Heart right ventricle (tissue), 16 donors: ENCODE measurements around the gene MRPS6. TPM values are rescaled to one million over a fixed set of nuclear protein-coding genes. Genes with fewer than 3 reads are reported as not detected.

Source experiments
- ATAC-seq, 8 donors: fragments of 200-7000 bp; cut with Tn5 transposase; one replicate each; pipeline ENCODE4 v1.9.1; 2020; ENCODE audit warnings: mild to moderate bottlenecking in 8 of 8, moderate library complexity in 8 of 8, moderate number of reproducible peaks in 1 of 8
- DNase-seq, 2 donors: peaks; one replicate each; pipeline ENCODE4 v3.0.0-alpha.2; 2020
- H3K27ac ChIP-seq, 10 donors: fragments of 200-600 bp; sonication (generic) in 2 of 10; one replicate each; pipeline versions ENCODE4 v1.5.0 to v1.8.0; 2020 to 2022; ENCODE audit warnings: mild to moderate bottlenecking in 3 of 10
- H3K27me3 ChIP-seq, 7 donors: fragments of 200-600 bp; one replicate each; pipeline ENCODE4 v1.8.0; 2021 to 2022; ENCODE audit warnings: mild to moderate bottlenecking in 2 of 7
- H3K36me3 ChIP-seq, 9 donors: fragments of 200-600 bp; sonication (generic) in 1 of 9; one replicate each; pipeline versions ENCODE4 v1.5.0 to v1.8.0; 2020 to 2022; ENCODE audit warnings: mild to moderate bottlenecking in 2 of 9
- H3K4me1 ChIP-seq, 9 donors: fragments of 200-600 bp; sonication (generic) in 1 of 9; one replicate each; pipeline versions ENCODE4 v1.5.0 to v1.8.0; 2020 to 2022; ENCODE audit warnings: mild to moderate bottlenecking in 4 of 9
- H3K4me3 ChIP-seq, 10 donors: fragments of 200-600 bp; sonication (generic) in 2 of 10; one replicate each; pipeline versions ENCODE4 v1.5.0 to v1.8.0; 2020 to 2022; ENCODE audit warnings: mild to moderate bottlenecking in 7 of 10, moderate library complexity in 2 of 10
- H3K9me3 ChIP-seq, 11 donors: fragments of 200-600 bp in 10 of 11; sonication (generic) in 2 of 11; one replicate each; pipeline versions ENCODE4 v1.5.0 to v1.8.0; 2013 to 2022; ENCODE audit warnings: mild to moderate bottlenecking in 2 of 11, control low read depth in 1 of 11, moderate library complexity in 1 of 11
- WGBS, 2 donors: extraction: QIAGEN DNeasy Blood & Tissue Kit; methylation state at CpG; one replicate each; pipeline ENCODE4 v1.1.7; 2013; ENCODE audit warnings: inconsistent platforms in 1 of 2; 5-methylcytosine and 5-hydroxymethylcytosine counted together
- intact Hi-C, 10 donors: fragments of 100-400 bp; cut with DNase I; formaldehyde crosslinking; loops; one replicate each; pipeline versions ENCODE4 v1.11.1 to v1.14.2; 2022
- polyA plus RNA-seq, 2 donors: library from polyadenylated mRNA; stranded (reverse); fragments of 200-250 nt; gene quantifications; one replicate each; pipeline ENCODE4 v1.2.3, GENCODE V29; 2013
- total RNA-seq, 10 donors: library from RNA; stranded (reverse); fragmentation: NEBNext Ultra II Directional in 3 of 10; extraction: Animal tissue kit (Norgen Biotek cat#: 25700) in 3 of 10; gene quantifications; one replicate each; pipeline versions ENCODE4 v1.2.1 to v1.2.4, GENCODE V29; 2021 to 2023
- TF ChIP-seq, protein P1 (sequence below), 9 donors: fragments of 200-600 bp; sonication (generic) in 2 of 9; IDR thresholded peaks; one replicate each; pipeline versions ENCODE4 v1.5.0 to v1.8.0; 2021 to 2022; ENCODE audit warnings: antibody characterized with exemption in 9 of 9, mild to moderate bottlenecking in 5 of 9, moderate library complexity in 1 of 9
- donor health status: Arrhythmogenic right ventricular cardiomyopathy.
- donor health status: ischemic (EF 13 %, LVEDD 7.1; RV severe dilation, severe dysfunction).
- donor health status: healthy with polysubstance abuse.
- donor health status: DM: no; HTN: yes; CAD: no.
- donor health status: DM: no; HTN: no; CAD: no.
- donor health status: ischemic (EF 25% LVEDD 6.9; RV normal size, moderate dysfunction).
- donor health status: ischemic (EF 25% LVEDD 5.7; RV mildly dilated, moderate dysfunction).
- donor health status: healthy.
- donor health status: DM: yes; HTN: yes; CAD: no.
- donor health status: Ischemic cardiomyopathy.
- donor health status: ischemic (EF 35%, LVEDD 5.7; RV mildly dilated, moderate dysfunction).
- donor health status: nonischemic (EF 11% LVEDD 7.7; RV severe dilation, severe dysfunction).
- donor health status: DM: yes; HTN: yes; CAD: no.
- donor health status: PGD.
- donor health status: ischemic (EF 29% LVEDD 5.4; RV normal size, mild dysfunction).
- donor health status: nonischemic (EF 23%, LVEDD 6.1; RV moderate dilation, normal function).

MRPS6 gene
- total and polyA plus RNA-seq, 12 donors, result 32.0 to 68.1 (median 39.8) TPM

DNA sequence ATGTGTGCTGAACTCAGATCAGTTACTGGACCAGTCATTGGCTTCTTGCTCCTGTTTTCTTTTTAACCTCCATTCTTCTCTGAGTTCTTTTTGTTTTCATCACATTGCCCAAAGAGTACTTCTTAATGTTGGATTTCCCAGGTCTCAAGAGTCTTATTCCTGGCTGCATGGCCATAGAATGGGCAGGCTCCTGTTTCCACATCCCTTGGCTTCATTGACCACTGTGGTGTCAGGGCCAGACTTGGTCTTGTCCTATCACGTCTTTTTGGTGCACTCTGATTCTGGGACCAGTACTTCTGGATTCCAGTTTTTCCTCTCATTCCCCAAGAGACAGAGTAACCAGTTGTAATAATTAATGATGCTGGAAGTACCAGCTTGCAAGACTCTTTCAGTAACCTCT, 41.8 kb downstream of the MRPS6 start:
- Histone ChIP-seq H3K27me3 (no peaks in the 10 kb centered on the region), H3K9me3 (no peaks in the 10 kb centered on the region), H3K27ac (no peak overlapping the region), H3K36me3 (no peaks in the 10 kb centered on the region), H3K4me1 (peaks cover 0 to 18% (median 6%) of the 10 kb centered on the region in 9 donors), H3K4me3 (no peak overlapping the region)
- DNase-seq (no peak), ATAC-seq (peak in 1 of 8 donors; percentile 29)
- WGBS, 2 donors, result 64 to 68% methylated on average over 1 of the region's 1 CpG
- intact Hi-C loops, result no loop called here
- TF ChIP-seq, protein P1, sequence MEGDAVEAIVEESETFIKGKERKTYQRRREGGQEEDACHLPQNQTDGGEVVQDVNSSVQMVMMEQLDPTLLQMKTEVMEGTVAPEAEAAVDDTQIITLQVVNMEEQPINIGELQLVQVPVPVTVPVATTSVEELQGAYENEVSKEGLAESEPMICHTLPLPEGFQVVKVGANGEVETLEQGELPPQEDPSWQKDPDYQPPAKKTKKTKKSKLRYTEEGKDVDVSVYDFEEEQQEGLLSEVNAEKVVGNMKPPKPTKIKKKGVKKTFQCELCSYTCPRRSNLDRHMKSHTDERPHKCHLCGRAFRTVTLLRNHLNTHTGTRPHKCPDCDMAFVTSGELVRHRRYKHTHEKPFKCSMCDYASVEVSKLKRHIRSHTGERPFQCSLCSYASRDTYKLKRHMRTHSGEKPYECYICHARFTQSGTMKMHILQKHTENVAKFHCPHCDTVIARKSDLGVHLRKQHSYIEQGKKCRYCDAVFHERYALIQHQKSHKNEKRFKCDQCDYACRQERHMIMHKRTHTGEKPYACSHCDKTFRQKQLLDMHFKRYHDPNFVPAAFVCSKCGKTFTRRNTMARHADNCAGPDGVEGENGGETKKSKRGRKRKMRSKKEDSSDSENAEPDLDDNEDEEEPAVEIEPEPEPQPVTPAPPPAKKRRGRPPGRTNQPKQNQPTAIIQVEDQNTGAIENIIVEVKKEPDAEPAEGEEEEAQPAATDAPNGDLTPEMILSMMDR (IDR thresholded peaks at IDR 0.05), result no peak

DNA sequence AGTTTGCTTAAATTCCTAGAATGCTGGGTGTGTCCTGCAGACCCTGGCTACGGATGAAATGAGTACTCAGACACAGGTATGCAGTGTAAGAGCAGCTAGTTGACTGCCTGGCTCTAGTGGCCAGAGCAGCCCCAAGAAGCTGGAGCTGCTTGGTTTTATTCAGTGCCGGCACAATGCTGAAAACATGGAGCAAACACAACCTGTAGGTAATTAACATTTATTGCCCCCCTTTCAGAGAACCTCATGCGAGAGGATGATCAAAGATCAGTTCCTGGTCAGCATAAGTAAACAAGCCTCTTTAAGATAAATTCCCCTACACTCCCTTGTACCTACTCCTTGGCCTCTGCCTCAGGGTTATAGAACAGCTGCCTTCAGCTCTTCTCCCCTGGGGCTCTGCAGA, 43.2 kb downstream of the MRPS6 start:
- Histone ChIP-seq H3K27ac (no peak overlapping the region), H3K36me3 (no peaks in the 10 kb centered on the region)

DNA sequence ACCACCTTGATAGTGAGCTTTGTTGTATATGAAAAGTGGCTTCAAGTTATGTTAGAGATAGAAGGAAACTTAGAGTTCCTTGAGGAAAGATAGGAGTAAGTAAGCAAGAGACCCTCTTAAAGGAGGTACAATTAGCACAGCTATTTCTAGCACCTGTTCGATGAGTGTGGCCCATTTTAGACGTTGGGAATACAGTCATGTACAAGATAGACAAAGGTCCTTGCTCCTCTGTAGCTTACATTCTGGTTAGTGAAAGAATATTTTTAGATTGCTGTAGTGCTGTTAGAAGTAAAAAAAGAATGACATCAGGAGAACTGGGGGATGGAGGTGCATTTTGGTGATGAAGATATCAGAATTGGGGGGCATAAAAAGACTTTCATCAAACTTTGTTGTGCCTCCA, 47.5 kb downstream of the MRPS6 start:
- Histone ChIP-seq H3K27ac (no peak overlapping the region), H3K4me1 (peaks cover 0 to 37% (median 11%) of the 10 kb centered on the region in 9 donors), H3K4me3 (no peak overlapping the region), H3K36me3 (peaks cover 0 to 10% (median 0%) of the 10 kb centered on the region in 9 donors), H3K27me3 (no peaks in the 10 kb centered on the region), H3K9me3 (no peaks in the 10 kb centered on the region)
- ATAC-seq (peak in 4 of 8 donors; percentile 33 to 53 (median 42)), DNase-seq (no peak)
- WGBS, 2 donors, result 47 to 48% methylated on average over 2 of the region's 2 CpGs
- intact Hi-C loops, result loop anchor here in 1 of 10 donors (5.0 kb wide), 1 partner anchor 34 kb away; no protein-coding TSS in a partner anchor
- TF ChIP-seq, protein P1 (IDR thresholded peaks at IDR 0.05), result no peak

More for the DNA sequence above, 43.2 kb downstream of the MRPS6 start:
- TF ChIP-seq, protein P1 (IDR thresholded peaks at IDR 0.05), result no peak
- Histone ChIP-seq H3K4me3 (no peak overlapping the region), H3K27me3 (no peaks in the 10 kb centered on the region), H3K9me3 (no peaks in the 10 kb centered on the region), H3K4me1 (peaks cover 0 to 31% (median 9%) of the 10 kb centered on the region in 9 donors)
- intact Hi-C loops, result no loop called here
- DNase-seq (no peak), ATAC-seq (no peak)
- 93% methylated on average over 3 of the region's 3 CpGs for whole genome bisulfite sequencing, 2 donors

DNA sequence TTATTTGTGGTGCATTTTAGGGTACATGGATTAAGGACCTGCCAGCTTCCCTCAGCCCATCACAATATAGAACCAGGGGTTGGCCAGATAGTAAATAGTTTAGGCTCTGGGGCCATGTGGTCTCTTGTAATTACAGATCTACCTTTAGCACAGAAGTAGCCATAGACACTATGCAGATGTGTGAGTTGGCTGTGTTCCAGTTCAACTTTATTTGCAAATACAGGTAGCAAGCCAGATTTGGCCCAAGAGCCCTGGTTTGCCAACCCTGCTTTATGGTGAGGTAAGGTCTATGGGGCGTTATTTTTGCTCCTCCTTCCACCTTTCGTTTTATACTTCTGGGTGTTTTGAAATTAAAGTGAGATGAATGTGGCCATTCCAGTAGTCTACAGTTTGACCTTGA, 48.7 kb downstream of the MRPS6 start:
- Histone ChIP-seq H3K36me3 (peaks cover 0 to 22% (median 0%) of the 10 kb centered on the region in 9 donors), H3K4me1 (peaks cover 0 to 37% (median 11%) of the 10 kb centered on the region in 9 donors)
- intact Hi-C loops, result loop anchor here in 1 of 10 donors (5.0 kb wide), 1 partner anchor 35 kb away; no protein-coding TSS in a partner anchor

More for the DNA sequence above, 48.7 kb downstream of the MRPS6 start:
- no peak overlapping the region for H3K4me3 ChIP-seq
- TF ChIP-seq, protein P1 (IDR thresholded peaks at IDR 0.05), result no peak
- DNase-seq, result no peak
- H3K9me3 ChIP-seq, result no peaks in the 10 kb centered on the region
- no peak overlapping the region for H3K27ac ChIP-seq
- H3K27me3 ChIP-seq, result no peaks in the 10 kb centered on the region
- ATAC-seq, result no peak
- 87 to 94% methylated on average over 2 of the region's 2 CpGs for WGBS, 2 donors
